SHP77 treated with DMSO at 0.1 percent for 48 hours (cell line): Measurements from ENCODE around the gene MTMR8.
A peak's percentile ranks its signal among the peaks of the same experiment; 100 is the strongest.
"Not testable (repeated sequence)": the region's sequence is repeated elsewhere in the genome, so short reads cannot be mapped to it uniquely, and the experiment has no call there.

Experiments used
- DNase-seq: peaks from one replicate; lab custom pipeline; 2025; lab: John Stamatoyannopoulos, UW

The MTMR8 gene

GRCh38 chrX:64394874-64395567, at the start of gene MTMR8:
Gene MTMR8, minus strand, starts transcription at chrX:64395452. Its CDS starts 89 bp downstream, at chrX:64395363.
- DNase-seq = peak; percentile 19

GRCh38 chrX:64439551-64439950, 44.3 kb upstream of the MTMR8 start:
- DNase-seq = no peak

GRCh38 chrX:64437665-64438064, 42.4 kb upstream of the MTMR8 start:
- no peak for DNase-seq

- no peak for DNase-seq
Measured at GRCh38 chrX:64437218-64437617, 42.0 kb upstream of the MTMR8 start.

- DNase-seq = no peak
Measured at GRCh38 chrX:64428371-64428770, 33.1 kb upstream of the MTMR8 start.

GRCh38 chrX:64427787-64428186, 32.5 kb upstream of the MTMR8 start:
- DNase-seq = no peak

- no peak for DNase-seq
Measured at GRCh38 chrX:64427281-64427680, 32.0 kb upstream of the MTMR8 start.

GRCh38 chrX:64409730-64410129, 14.5 kb upstream of the MTMR8 start:
- DNase-seq = not testable (repeated sequence)

GRCh38 chrX:64398088-64398487, 2.8 kb upstream of the MTMR8 start:
- DNase-seq = no peak

GRCh38 chrX:64395568-64395929, 297 bp upstream of the MTMR8 start:
- DNase-seq = no peak

- no peak for DNase-seq
Measured at GRCh38 chrX:64394059-64394873, 986 bp downstream of the MTMR8 start.

- DNase-seq = no peak
Measured at GRCh38 chrX:64389489-64389888, 5.8 kb downstream of the MTMR8 start.

GRCh38 chrX:64380789-64381188, 14.5 kb downstream of the MTMR8 start:
- not testable (repeated sequence) for DNase-seq

- DNase-seq = no peak
Measured at GRCh38 chrX:64379924-64380323, 15.3 kb downstream of the MTMR8 start.

GRCh38 chrX:64377753-64378152, 17.5 kb downstream of the MTMR8 start:
- DNase-seq = no peak

GRCh38 chrX:64352081-64352480, 43.2 kb downstream of the MTMR8 start:
- no peak for DNase-seq

GRCh38 chrX:64350521-64350920, 44.7 kb downstream of the MTMR8 start:
- no peak for DNase-seq

GRCh38 chrX:64350047-64350446, 45.2 kb downstream of the MTMR8 start:
- DNase-seq = no peak

GRCh38 chrX:64342811-64343210, 52.4 kb downstream of the MTMR8 start:
- no peak for DNase-seq

- DNase-seq = no peak
Measured at GRCh38 chrX:64338296-64338695, 57.0 kb downstream of the MTMR8 start.

- no peak for DNase-seq
Measured at GRCh38 chrX:64334467-64334866, 60.8 kb downstream of the MTMR8 start.

- DNase-seq = no peak
Measured at GRCh38 chrX:64330284-64330683, 65.0 kb downstream of the MTMR8 start.

- DNase-seq = no peak
Measured at GRCh38 chrX:64321507-64321906, 73.7 kb downstream of the MTMR8 start.

- no peak for DNase-seq
Measured at GRCh38 chrX:64313624-64314023, 81.6 kb downstream of the MTMR8 start.
